Tibial nerve (tissue), 3 donors: ENCODE results near the gene SETD2.

ENCODE experiments used
- CTCF ChIP-seq, 5 experiments: fragments of 200-600 bp in 3 of 5; fragments of 450-650 bp in 2 of 5; sonication (generic) in 3 of 5; IDR thresholded peaks; one replicate each; pipeline ENCODE4 v1.5.1; 2016 to 2019; ENCODE audit warnings: antibody characterized with exemption in 5 of 5, mild to moderate bottlenecking in 3 of 5, moderate library complexity in 2 of 5
- POLR2A ChIP-seq, 2 donors: fragments of 450-650 bp; IDR thresholded peaks; one replicate each; pipeline ENCODE4 v1.6.1; 2017; ENCODE audit warnings: antibody characterized with exemption in 2 of 2, mild to moderate bottlenecking in 2 of 2, moderate library complexity in 2 of 2

- TF ChIP-seq POLR2A (IDR thresholded peaks at IDR 0.05): no peak
- no peak for TF ChIP-seq CTCF (IDR thresholded peaks at IDR 0.05)
These were observed 156.3 kb downstream of the SETD2 start for GRCh38 chr3:47007482-47008233.
